Ureter (tissue), 1 donor: ENCODE data around the gene SFXN5. TPM values are rescaled to one million over a fixed set of nuclear protein-coding genes. Genes with fewer than 3 reads are reported as not detected.
"Not testable (repeated sequence)": the region's sequence is repeated elsewhere in the genome, so short reads cannot be mapped to it uniquely, and the experiment has no call there.

Experiments used
- DNase-seq: peaks from one replicate; pipeline ENCODE4 v3.0.0-alpha.2; 2020; ENCODE audit warnings: low spot score
- total RNA-seq: library from RNA; stranded (reverse); gene quantifications from one replicate; pipeline ENCODE4 v1.2.4, GENCODE V29; 2023
- donor health status: DM: yes; HTN: yes; CAD: no.

SFXN5 gene
- total RNA-seq, 1 donor from 2014 or later: 28.6 TPM

DNA sequence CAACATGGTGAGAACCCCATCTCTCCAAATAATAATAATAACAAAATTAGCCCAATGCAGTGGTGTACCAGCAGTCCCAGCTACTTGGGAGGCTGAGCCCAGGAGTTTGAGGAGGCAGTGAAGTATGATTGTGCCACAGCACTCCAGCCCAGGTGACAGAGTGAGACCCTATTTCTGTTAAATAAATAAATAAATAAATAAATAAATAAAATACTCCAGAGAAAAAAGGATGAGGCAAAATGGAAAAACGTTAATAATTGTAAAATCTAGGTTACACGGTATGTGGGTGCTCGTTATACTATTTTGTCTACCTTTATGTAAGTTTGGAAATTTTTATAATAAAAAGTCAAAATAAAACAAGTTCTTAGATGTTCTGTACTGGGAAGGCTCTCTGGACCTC, 162.8 kb downstream of the SFXN5 start:
- no peak for DNase-seq

DNA sequence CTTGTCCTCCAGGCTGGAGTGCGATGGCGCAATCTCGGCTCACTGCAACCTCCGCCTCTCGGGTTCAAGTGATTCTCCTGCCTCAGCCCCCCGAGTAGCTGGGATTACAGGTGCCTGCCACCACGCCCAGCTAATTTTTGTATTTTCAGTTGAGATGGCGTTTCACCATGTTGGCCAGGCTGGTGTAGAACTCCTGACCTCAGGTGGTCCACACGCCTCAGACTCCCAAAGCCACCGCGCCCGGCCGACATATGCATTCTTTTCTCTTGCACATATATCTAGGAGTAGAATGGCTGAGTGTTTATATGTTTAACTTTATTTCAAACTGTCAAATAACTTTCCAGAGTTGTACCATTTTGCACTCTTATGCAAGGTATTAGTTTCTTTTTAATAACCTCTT, 164.1 kb downstream of the SFXN5 start:
- DNase-seq: not testable (repeated sequence)

DNA sequence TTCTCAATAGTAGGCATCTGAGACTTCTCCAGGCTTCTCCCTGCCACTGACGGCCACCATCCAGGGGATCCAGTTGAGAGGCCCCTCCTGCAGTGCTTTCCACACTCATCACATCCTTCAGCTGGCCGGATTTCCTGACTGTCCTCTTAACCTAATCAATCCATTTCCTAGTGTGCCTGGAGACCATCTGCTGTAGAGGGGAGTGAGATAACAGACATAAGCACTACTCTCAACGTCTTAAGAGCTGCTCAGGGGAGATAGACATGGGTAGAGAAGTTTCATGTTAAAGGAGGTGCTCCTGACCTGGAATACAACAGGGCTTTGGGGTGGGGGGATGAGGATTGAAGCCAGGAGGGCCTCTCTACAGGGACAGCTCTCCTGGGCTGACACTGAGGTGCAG, 170.1 kb downstream of the SFXN5 start:
- no peak for DNase-seq

DNA sequence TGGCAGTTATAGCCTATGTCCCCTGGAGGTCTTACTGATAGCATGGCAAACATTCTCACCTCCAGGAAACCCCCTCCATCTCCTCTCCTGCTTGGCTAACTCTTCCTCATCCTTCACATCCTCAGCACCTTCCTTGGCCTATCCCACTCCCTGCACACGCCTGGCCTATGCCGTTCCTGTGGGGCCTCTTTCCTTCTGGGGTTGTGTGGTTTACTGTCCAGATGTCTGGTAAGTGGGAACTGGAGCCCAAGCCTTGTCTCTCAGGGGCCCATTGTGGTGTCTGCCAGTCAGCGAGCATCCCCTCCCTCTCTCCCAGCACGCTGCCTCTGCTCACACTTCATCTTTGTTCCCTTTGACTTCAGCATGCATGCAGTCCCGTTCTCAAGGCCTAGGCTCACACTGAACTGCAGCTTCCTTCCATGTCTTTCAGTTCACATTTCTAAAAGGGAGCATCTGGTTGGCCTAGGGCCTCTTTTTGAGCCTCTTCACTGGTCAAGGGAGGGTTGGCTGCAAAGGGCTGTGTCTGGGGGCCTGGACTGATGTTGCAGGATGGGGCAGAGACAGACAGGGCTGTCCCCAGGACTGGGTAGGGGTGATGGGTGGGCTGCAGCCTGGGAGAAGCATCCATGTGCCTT, 171.2 kb downstream of the SFXN5 start:
- no peak for DNase-seq

DNA sequence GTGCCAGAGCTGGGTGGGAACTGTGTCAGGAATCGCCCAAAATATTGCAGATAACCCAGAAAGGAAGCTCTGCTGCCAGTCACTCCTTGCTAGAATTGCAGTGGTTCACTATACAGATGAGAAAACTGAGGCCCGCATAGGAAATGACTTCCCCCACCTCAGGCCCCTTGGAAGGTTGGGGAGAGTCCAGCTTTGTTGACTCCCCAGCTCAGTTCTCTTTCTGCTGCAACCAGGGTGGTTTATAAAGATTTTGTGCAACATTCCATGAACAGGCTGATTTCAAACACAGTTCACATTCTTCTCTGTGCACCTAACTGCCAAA, 173.0 kb downstream of the SFXN5 start:
- DNase-seq: no peak

DNA sequence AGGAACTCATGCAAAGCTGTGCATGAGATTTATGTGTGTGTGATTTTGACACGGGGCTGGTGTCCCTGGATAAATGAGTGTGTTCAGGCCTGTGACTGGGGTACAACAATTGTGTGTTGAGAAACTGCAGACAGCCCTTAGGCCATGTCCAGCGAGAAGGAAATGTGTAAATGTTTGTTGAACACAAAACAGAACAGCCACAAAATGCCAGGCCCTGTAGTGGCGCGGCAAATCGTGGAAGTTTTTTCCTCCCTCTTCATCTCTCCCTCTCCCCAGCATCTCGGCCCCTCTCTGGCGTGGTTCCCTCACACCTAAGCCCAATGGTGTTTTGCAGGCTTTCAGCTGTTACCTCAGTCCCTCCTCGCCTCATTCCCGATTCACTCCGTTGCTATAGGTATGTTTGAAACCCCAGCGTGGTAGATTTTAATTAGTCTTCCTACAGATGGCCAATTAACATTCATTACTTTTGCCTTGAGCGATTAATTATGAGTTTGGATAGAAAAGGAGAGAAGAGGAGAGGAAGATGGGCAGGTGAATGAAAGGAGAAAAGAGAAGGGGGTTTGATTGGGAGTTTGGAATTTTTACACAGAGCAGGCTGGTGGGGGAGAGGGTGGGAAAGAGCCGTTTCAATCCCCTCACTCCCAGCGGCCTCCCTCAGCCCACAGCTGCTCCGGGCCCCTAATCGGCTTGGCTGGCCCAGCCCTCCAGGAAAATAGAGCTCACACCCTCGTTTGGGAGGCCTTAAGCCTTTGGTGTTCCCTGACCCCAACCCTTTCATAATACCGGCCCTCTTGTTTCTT, 173.5 kb downstream of the SFXN5 start:
- no peak for DNase-seq

DNA sequence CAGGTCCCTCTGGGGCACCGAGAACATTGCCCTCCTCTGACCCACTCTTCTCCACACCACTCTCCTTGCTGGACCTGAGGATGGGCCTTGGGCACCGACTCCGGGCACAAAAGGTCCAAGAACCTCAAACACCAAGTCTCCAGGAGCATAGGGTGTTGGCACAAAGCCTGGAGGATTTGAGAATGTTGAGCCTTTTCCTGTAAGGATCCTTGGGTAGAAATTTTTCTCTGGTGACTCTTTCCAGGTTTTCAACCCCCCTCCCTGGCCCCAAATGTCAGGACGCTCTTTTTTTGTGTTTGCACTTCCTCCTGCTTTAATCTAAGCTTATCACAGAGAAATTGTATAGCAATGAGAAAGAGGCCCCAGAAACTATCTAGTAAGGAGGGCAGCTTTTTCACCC, 175.1 kb downstream of the SFXN5 start:
- no peak for DNase-seq

DNA sequence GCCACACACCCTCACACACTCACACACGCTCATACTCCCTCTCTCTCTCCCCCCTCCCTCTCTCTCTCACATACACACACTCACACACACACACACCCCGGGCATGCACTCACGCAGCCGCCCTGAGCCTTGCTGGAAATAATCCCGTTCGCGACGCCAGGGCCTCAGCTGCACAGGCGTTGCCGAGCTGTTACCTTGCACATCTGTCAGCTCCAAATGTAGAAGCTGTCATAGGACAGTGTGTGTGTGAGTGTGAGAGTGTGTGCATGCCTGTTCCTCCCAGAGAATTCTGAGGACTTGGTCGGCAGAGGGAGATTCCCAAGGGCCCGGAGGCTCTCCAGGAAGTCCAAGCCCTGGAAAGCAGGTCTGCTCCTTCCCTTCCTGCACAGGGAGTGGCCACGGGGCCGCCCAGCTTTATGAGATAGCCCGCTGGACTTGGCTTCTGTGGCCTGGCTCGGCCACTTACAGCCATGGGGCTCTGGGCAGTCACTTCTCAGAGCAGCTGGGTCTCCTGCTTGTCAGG, 175.7 kb downstream of the SFXN5 start:
- no peak for DNase-seq

DNA sequence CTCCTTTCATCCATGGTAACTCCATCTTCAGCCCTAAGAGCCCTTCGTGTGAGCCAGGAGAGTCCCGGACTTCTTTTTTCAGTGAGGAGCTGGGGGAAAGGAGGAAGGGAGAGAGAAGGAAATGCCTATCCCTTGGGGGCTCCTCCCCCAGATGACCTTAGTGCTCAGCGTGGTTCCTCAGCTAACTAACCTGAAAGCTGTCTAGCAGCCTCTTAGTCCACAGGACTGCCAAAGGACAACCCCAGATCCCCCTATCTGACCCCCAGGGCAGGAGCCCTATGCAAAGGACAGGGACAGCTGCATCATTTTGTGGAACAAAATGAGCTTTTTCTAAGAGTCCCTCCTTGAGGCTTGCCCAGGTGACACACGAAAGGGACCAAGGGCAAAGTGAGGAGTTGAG, 176.4 kb downstream of the SFXN5 start:
- DNase-seq: no peak

DNA sequence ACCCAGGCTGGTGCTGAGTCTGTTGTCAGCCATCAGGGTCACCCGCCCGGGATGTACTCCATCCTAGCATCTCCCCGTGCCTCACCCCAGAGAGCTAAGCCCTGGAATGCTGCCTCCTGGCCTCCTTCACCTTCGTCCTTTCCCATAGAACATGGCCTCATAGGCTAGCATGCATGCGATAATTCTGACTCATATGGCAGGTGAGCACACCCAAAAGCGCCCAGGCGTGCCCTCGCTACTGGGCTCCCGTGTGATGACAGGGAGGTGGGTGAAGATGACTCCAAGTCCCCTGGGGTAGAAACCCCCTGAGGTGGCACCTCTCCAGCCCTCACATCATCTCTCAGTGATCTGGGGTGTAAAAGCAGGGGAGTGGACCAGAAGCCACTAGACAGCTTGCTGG, 177.0 kb downstream of the SFXN5 start:
- no peak for DNase-seq

DNA sequence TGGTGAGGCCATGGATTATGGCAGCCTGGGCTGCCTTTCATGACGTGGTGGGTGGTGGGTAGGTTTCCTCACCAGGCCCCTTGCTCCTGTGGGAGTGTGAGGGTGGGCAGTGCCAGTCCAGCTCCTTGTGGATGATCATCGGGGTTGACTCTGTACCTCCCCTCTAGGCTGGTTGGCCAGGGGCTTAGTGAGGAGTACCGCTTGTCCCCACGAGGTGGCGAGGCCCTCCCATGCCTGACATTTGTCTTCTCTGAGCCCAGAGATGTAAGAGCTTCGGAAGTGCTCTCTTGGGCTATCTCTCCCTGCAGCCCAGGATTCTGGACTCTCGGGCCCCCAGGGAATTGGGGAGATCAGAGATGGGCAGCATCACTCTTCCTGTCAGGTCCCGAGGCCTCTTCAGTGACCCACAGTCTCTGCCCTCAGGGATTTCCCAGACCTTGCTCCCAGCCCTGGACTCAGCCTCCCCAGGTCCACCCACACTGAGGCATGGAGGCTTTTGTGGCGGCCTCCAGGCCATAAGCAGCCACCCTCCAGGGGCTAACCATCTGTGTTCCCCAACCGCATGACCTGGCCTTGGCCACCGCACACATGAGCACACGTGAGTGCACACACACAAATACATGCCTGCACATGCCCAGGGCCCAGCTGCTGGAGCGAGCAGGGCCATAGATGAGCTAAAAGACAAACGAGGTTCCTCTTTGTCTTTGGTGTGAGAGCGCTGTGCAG, 177.8 kb downstream of the SFXN5 start:
- DNase-seq: no peak

DNA sequence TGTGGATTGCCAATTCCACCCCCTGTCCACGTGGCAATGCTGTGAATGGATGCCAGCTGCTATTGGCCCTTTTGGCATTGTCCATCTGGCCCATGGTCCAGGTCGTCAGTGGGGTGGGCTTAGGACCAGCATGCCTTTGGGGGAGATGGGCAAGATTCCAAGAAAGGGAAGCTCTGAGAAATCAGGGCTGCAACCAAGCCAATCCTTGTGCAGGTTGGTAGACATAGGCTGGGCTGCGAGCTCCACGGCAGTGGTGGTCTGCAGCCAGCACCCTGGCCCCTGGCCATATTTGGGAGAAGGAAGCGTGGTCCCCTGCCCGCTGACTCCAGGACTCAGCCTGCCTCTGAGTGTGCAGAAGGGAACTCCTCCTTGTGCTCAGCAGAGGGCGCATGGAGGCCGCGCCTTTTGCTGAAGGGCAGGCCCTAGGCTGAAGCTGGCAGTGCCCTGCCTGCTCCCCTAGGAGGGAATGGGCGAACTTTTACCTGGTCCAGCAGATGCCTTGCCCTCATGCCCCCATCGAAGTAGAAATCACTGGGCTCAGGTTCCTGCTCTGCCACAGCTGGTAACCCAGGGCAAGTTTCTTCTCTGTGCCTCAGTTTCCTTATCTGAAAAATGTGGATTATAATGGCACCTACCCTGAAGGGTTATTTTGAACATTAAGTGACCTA, 178.9 kb downstream of the SFXN5 start:
- DNase-seq: peak; percentile 70

Other genes with a start within 250 kb of the SFXN5 start
- gene EXOC6B, start 245.7 kb downstream of the SFXN5 start, total RNA-seq: 84.8 TPM
- gene SPR, start 184.3 kb downstream of the SFXN5 start, total RNA-seq: 17.1 TPM
- gene EMX1, start 154.2 kb downstream of the SFXN5 start, total RNA-seq: not detected
- 26.1 TPM for gene RAB11FIP5, start 41.2 kb upstream of the SFXN5 start, total RNA-seq
- not detected for gene NOTO, start 130.9 kb upstream of the SFXN5 start, total RNA-seq
- 36.3 TPM for gene SMYD5, start 142.5 kb upstream of the SFXN5 start, total RNA-seq
- 19.1 TPM for gene PRADC1, start 161.5 kb upstream of the SFXN5 start, total RNA-seq
- 237 TPM for gene CCT7, start 162.6 kb upstream of the SFXN5 start, total RNA-seq
- 6.6 TPM for gene FBXO41, start 212.8 kb upstream of the SFXN5 start, total RNA-seq
- not detected for gene EGR4, start 221.8 kb upstream of the SFXN5 start, total RNA-seq